NT2/D1 (cell line): Measurements from ENCODE around the gene TROAP.

ENCODE experiments used
- SUZ12 ChIP-seq: IDR thresholded peaks from 2 replicates; pipeline ENCODE4 v1.6.1; 2011; ENCODE audit not compliant: insufficient read length, insufficient read depth; ENCODE audit errors: extremely low read depth
- ZNF274 ChIP-seq: IDR thresholded peaks from 2 replicates; pipeline ENCODE4 v1.6.1; 2011; ENCODE audit warnings: mild to moderate bottlenecking, low read depth, low read length

GRCh38 chr12:49368240-49368600 is 45.2 kb downstream of the TROAP start:
- TF ChIP-seq SUZ12 (no peak), ZNF274 (no peak)
